Liver (tissue), 9 donors: Measurements from ENCODE around the gene CDC42. TPM values are rescaled to one million over a fixed set of nuclear protein-coding genes. Genes with fewer than 3 reads are reported as not detected.

Source experiments
- DNase-seq: peaks from one replicate; pipeline ENCODE4 v3.0.0-alpha.2; 2017; ENCODE audit warnings: low spot score
- H3K27ac ChIP-seq, 2 donors: one replicate each; pipeline ENCODE4 v1.7.0; 2013; ENCODE audit warnings: inconsistent platforms in 2 of 2, low read length in 2 of 2, control low read depth in 1 of 2, low read depth in 1 of 2, mild to moderate bottlenecking in 1 of 2
- H3K27me3 ChIP-seq, 4 donors: one replicate each; pipeline versions ENCODE4 v1.6.1 to v1.7.0; 2013; ENCODE audit warnings: low read length in 3 of 4, inconsistent platforms in 1 of 4, mild to moderate bottlenecking in 1 of 4, moderate library complexity in 1 of 4; ENCODE audit not compliant: control insufficient read depth in 4 of 4, insufficient read depth in 4 of 4
- H3K36me3 ChIP-seq, 4 donors: one replicate each; pipeline versions ENCODE4 v1.6.1 to v1.7.0; 2013; ENCODE audit warnings: low read length in 3 of 4, mild to moderate bottlenecking in 3 of 4, low read depth in 1 of 4, moderate library complexity in 1 of 4; ENCODE audit not compliant: control insufficient read depth in 4 of 4, insufficient read depth in 3 of 4
- H3K4me1 ChIP-seq, 4 donors: one replicate each; pipeline versions ENCODE4 v1.6.1 to v1.7.0; 2013; ENCODE audit warnings: low read length in 3 of 4, mild to moderate bottlenecking in 3 of 4, moderate library complexity in 1 of 4; ENCODE audit not compliant: control insufficient read depth in 4 of 4, insufficient read depth in 4 of 4
- H3K4me3 ChIP-seq, 3 donors: one replicate each; pipeline versions ENCODE4 v1.6.1 to v1.7.0; 2013; ENCODE audit warnings: low read length in 3 of 3, control low read depth in 1 of 3, low read depth in 1 of 3, mild to moderate bottlenecking in 1 of 3
- H3K9ac ChIP-seq, 2 donors: one replicate each; pipeline ENCODE4 v1.7.0; 2013; ENCODE audit warnings: low read length in 2 of 2, mild to moderate bottlenecking in 2 of 2, moderate library complexity in 2 of 2, control low read depth in 1 of 2, low read depth in 1 of 2
- H3K9me3 ChIP-seq, 4 donors: one replicate each; pipeline versions ENCODE4 v1.6.1 to v1.7.0; 2013; ENCODE audit warnings: low read length in 3 of 4; ENCODE audit not compliant: control insufficient read depth in 4 of 4
- ATF3 ChIP-seq: IDR thresholded peaks from 2 replicates; pipeline ENCODE4 v1.6.1; 2016; ENCODE audit warnings: antibody characterized with exemption
- CTCF ChIP-seq: fragments of 150-350 bp; IDR thresholded peaks from 2 replicates; pipeline ENCODE4 v1.5.1; 2017; ENCODE audit warnings: improper control_type of control experiment, low read depth, low read length; ENCODE audit not compliant: missing input control
- EGR1 ChIP-seq, 2 donors: IDR thresholded peaks; 2 replicates each; pipeline ENCODE4 v1.6.1; 2016 to 2018; ENCODE audit warnings: antibody characterized with exemption in 2 of 2, low read depth in 2 of 2
- FOXA1 ChIP-seq: IDR thresholded peaks from 2 replicates; pipeline ENCODE4 v1.6.1; 2016; ENCODE audit warnings: antibody characterized with exemption
- GABPA ChIP-seq, 2 donors: IDR thresholded peaks in 1 of 2; conservative IDR thresholded peaks in 1 of 2; 2 replicates each; pipeline ENCODE4 v1.6.1; 2016; ENCODE audit warnings: antibody characterized with exemption in 2 of 2, mild to moderate bottlenecking in 1 of 2, moderate library complexity in 1 of 2
- HNF4A ChIP-seq, 2 donors: conservative IDR thresholded peaks; 2 replicates each; pipeline ENCODE4 v1.6.1; 2016; ENCODE audit warnings: antibody characterized with exemption in 2 of 2, mild to moderate bottlenecking in 2 of 2
- HNF4G ChIP-seq: IDR thresholded peaks from 2 replicates; pipeline ENCODE4 v1.6.1; 2016; ENCODE audit warnings: antibody characterized with exemption
- JUND ChIP-seq, 2 donors: IDR thresholded peaks; 2 replicates each; pipeline ENCODE4 v1.6.1; 2016; ENCODE audit warnings: antibody characterized with exemption in 2 of 2
- MAX ChIP-seq: IDR thresholded peaks from 2 replicates; pipeline ENCODE4 v1.6.1; 2016; ENCODE audit warnings: antibody characterized with exemption
- NR2F2 ChIP-seq: IDR thresholded peaks from 2 replicates; pipeline ENCODE4 v1.6.1; 2016; ENCODE audit warnings: antibody characterized with exemption
- RAD21 ChIP-seq, 2 donors: IDR thresholded peaks; 2 replicates each; pipeline ENCODE4 v1.6.1; 2016; ENCODE audit warnings: antibody characterized with exemption in 2 of 2, mild to moderate bottlenecking in 2 of 2
- REST ChIP-seq: IDR thresholded peaks from 2 replicates; pipeline ENCODE4 v1.6.1; 2016; ENCODE audit warnings: antibody characterized with exemption, mild to moderate bottlenecking
- RXRA ChIP-seq, 2 donors: IDR thresholded peaks; 2 replicates each; pipeline ENCODE4 v1.6.1; 2017 to 2018; ENCODE audit warnings: antibody characterized with exemption in 2 of 2, mild to moderate bottlenecking in 1 of 2
- SP1 ChIP-seq: IDR thresholded peaks from 2 replicates; pipeline ENCODE4 v1.6.1; 2018; ENCODE audit warnings: antibody characterized with exemption, mild to moderate bottlenecking
- TAF1 ChIP-seq: conservative IDR thresholded peaks from 2 replicates; pipeline ENCODE4 v1.6.1; 2016; ENCODE audit warnings: antibody characterized with exemption, mild to moderate bottlenecking
- YY1 ChIP-seq: IDR thresholded peaks from 2 replicates; pipeline ENCODE4 v1.6.1; 2016; ENCODE audit warnings: antibody characterized with exemption, mild to moderate bottlenecking
- ZBTB33 ChIP-seq: IDR thresholded peaks from 2 replicates; pipeline ENCODE4 v1.6.1; 2016; ENCODE audit warnings: antibody characterized with exemption
- WGBS: extraction: QIAGEN DNeasy Blood & Tissue Kit; methylation state at CpG from one replicate; pipeline ENCODE4 v1.1.7; 2013; 5-methylcytosine and 5-hydroxymethylcytosine counted together
- polyA plus RNA-seq, 2 donors: library from polyadenylated mRNA; stranded (reverse) in 1 of 2; unstranded in 1 of 2; fragments of 200-250 nt in 1 of 2; fragments of >200 nt in 1 of 2; fragmentation: Nextera tagmentation in 1 of 2; extraction: Ambion mirVana in 1 of 2; gene quantifications; one replicate each; pipeline versions ENCODE4 v1.2.1 to v1.2.3, GENCODE V29; 2013 to 2015
- total RNA-seq, 2 donors: library from RNA; depleted of rRNA; stranded (reverse); fragments of >200 nt; gene quantifications; one replicate each; pipeline ENCODE4 v1.2.3, GENCODE V29; 2014
- donor health status: healthy.
- donor health status: healthy.
- donor health status: healthy.
- donor health status: healthy.
- donor health status: healthy.

CDC42 gene
- total and polyA plus RNA-seq, 4 donors: 40.3 to 140 (median 69.0) TPM

- peaks cover 0 to 4% (median 2%) of the 10 kb centered on the region in 4 donors for H3K36me3 ChIP-seq
- peak overlapping the region; percentile 81 to 99 for H3K9ac ChIP-seq
- H3K27ac ChIP-seq: peak overlapping the region; percentile 96 to 99
- H3K27me3 ChIP-seq: no peaks in the 10 kb centered on the region
- WGBS: under 1% methylated on average over 42 of the region's 42 CpGs
- H3K9me3 ChIP-seq: no peaks in the 10 kb centered on the region
- peak overlapping the region; percentile 82 to 99 (median 88) for H3K4me3 ChIP-seq
- peaks cover 0 to 20% (median 7%) of the 10 kb centered on the region in 4 donors for H3K4me1 ChIP-seq
- DNase-seq: peak; percentile 79
- TF ChIP-seq ATF3: peak; percentile 75
- no peak for TF ChIP-seq CTCF
- TF ChIP-seq ZBTB33: peak; percentile 67
- peak; percentile 52 for TF ChIP-seq YY1
- TF ChIP-seq MAX: peak; percentile 23
- TF ChIP-seq JUND (IDR thresholded peaks at IDR 0.05): peak; percentile 60 to 87
- no peak for TF ChIP-seq FOXA1
- no peak for TF ChIP-seq RAD21 (IDR thresholded peaks at IDR 0.05)
- peak; percentile 47 for TF ChIP-seq SP1
- peak in 1 of 2 donors; percentile 36 for TF ChIP-seq EGR1 (IDR thresholded peaks at IDR 0.05; ENCODE audit: low read depth in 2 of 2)
- peak; percentile 56 for TF ChIP-seq REST
- TF ChIP-seq HNF4A (conservative IDR thresholded peaks at IDR 0.05): no peak
- TF ChIP-seq GABPA (IDR thresholded peaks at IDR 0.05 in 1 of 2, conservative IDR thresholded peaks at IDR 0.05 in 1 of 2): peak; percentile 96 to 98
- TF ChIP-seq RXRA (IDR thresholded peaks at IDR 0.05): peak; percentile 13 to 25
- TF ChIP-seq TAF1: peak; percentile 20
- TF ChIP-seq NR2F2: peak; percentile 59
- TF ChIP-seq HNF4G: no peak
Observed at GRCh38 chr1:22025368-22026155, 26.9 kb upstream of the CDC42 start.
